SKM-1 (cell line): ENCODE measurements around the gene GDF3.
"Not testable (repeated sequence)": the region's sequence is repeated elsewhere in the genome, so short reads cannot be mapped to it uniquely, and the experiment has no call there.

ENCODE experiments used
- DNase-seq: peaks from one replicate; lab custom pipeline; 2025; ENCODE audit not compliant: unreplicated experiment; lab: John Stamatoyannopoulos, UW

The GDF3 gene

GRCh38 chr12:7668171-7668570 is 27.4 kb downstream of the GDF3 start:
- DNase-seq: no peak

- peak; percentile 42 for DNase-seq
These were observed 28.4 kb downstream of the GDF3 start for GRCh38 chr12:7667125-7667524.

- no peak for DNase-seq
These were observed 29.0 kb downstream of the GDF3 start for GRCh38 chr12:7666595-7666994.

- DNase-seq: no peak
These were observed 33.8 kb downstream of the GDF3 start for GRCh38 chr12:7661741-7662140.

GRCh38 chr12:7656121-7656520 is 39.5 kb downstream of the GDF3 start:
- DNase-seq: no peak

- DNase-seq: no peak
These were observed 45.5 kb downstream of the GDF3 start for GRCh38 chr12:7650091-7650490.

GRCh38 chr12:7647071-7647470 is 48.5 kb downstream of the GDF3 start:
- no peak for DNase-seq

GRCh38 chr12:7646178-7646475 is 49.4 kb downstream of the GDF3 start:
- DNase-seq: no peak

GRCh38 chr12:7645395-7646177 is 50.0 kb downstream of the GDF3 start:
- no peak for DNase-seq

GRCh38 chr12:7642876-7643309 is 52.7 kb downstream of the GDF3 start:
- no peak for DNase-seq

GRCh38 chr12:7642287-7642686 is 53.3 kb downstream of the GDF3 start:
- DNase-seq: no peak

GRCh38 chr12:7640123-7640995 is 55.2 kb downstream of the GDF3 start:
- DNase-seq: not testable (repeated sequence)
